Panc1 (cell line): ENCODE measurements around the gene SSC4D. TPM values are rescaled to one million over a fixed set of nuclear protein-coding genes. Genes with fewer than 3 reads are reported as not detected.

Experiments used
- ATAC-seq: fragments of 200-7000 bp; cut with Tn5 transposase; 2 replicates; pipeline ENCODE4 v1.9.1; 2020; ENCODE audit warnings: mild to moderate bottlenecking, moderate library complexity
- BruUV-seq: library from RNA; stranded (reverse); fragments of 400-500 nt; replicated peaks from 2 replicates; lab custom pipeline; 2021; lab: Mats Ljungman, UMichigan
- CTCF ChIA-PET: fragments of 300-600 bp; sonication (Branson Sonifier 250); formaldehyde crosslinking; loops from one replicate; lab custom pipeline; 2022; ENCODE audit warnings: antibody characterized with exemption; lab: Charles Lee
- POLR2A ChIA-PET: fragments of 300-600 bp; sonication (Branson Sonifier 250); formaldehyde crosslinking; loops from one replicate; lab custom pipeline; 2022; ENCODE audit warnings: antibody characterized with exemption; lab: Charles Lee
- DNase-seq: peaks from one replicate; pipeline ENCODE4 v3.0.0-alpha.2; 2010; ENCODE audit warnings: low read depth, low spot score
- H3K27ac ChIP-seq: 2 replicates; pipeline ENCODE4 v1.5.1; 2011; ENCODE audit warnings: mild to moderate bottlenecking, low read length, inconsistent platforms
- H3K27me3 ChIP-seq: fragments of 200-500 bp; sonication (Bioruptor generic); 2 replicates; pipeline ENCODE4 v1.6.0; 2014; ENCODE audit warnings: low read length, inconsistent platforms; ENCODE audit not compliant: control insufficient read depth, insufficient read depth
- H3K36me3 ChIP-seq: fragments of 200-500 bp; sonication (Bioruptor generic); 2 replicates; pipeline ENCODE4 v1.5.1; 2014; ENCODE audit warnings: inconsistent platforms, mild to moderate bottlenecking, low read length, moderate library complexity; ENCODE audit not compliant: control insufficient read depth, insufficient read depth
- H3K4me1 ChIP-seq: 2 replicates; pipeline ENCODE4 v1.5.1; 2011; ENCODE audit warnings: inconsistent platforms, mild to moderate bottlenecking, low read length, moderate library complexity; ENCODE audit not compliant: control insufficient read depth, insufficient read depth
- H3K4me3 ChIP-seq, 2 experiments: 2 replicates each; pipeline ENCODE4 v1.5.1; 2011 to 2012; ENCODE audit warnings: low read depth in 2 of 2, low read length in 2 of 2, mild to moderate bottlenecking in 2 of 2, inconsistent platforms in 1 of 2, moderate library complexity in 1 of 2
- H3K9me3 ChIP-seq: fragments of 200-500 bp; sonication (Bioruptor generic); 2 replicates; pipeline ENCODE4 v1.5.1; 2014; ENCODE audit warnings: low read depth, mild to moderate bottlenecking, inconsistent platforms, low read length, moderate library complexity; ENCODE audit not compliant: control insufficient read depth, insufficient read depth
- POLR2AphosphoS5 ChIP-seq: IDR thresholded peaks from 2 replicates; pipeline ENCODE4 v1.6.1; 2012; ENCODE audit warnings: mild to moderate bottlenecking, low read depth, low read length, moderate library complexity
- REST ChIP-seq, 2 experiments: IDR thresholded peaks; 2 replicates each; pipeline ENCODE4 v1.6.1; 2011 to 2012; ENCODE audit warnings: low read depth in 2 of 2, control low read depth in 1 of 2, low read length in 1 of 2, mild to moderate bottlenecking in 1 of 2, moderate library complexity in 1 of 2; ENCODE audit not compliant: insufficient read depth in 1 of 2
- SIN3A ChIP-seq: IDR thresholded peaks from 2 replicates; pipeline ENCODE4 v1.6.1; 2012; ENCODE audit warnings: low read depth, mild to moderate bottlenecking, low read length, moderate library complexity, borderline replicate concordance; ENCODE audit not compliant: insufficient read depth
- TCF7L2 ChIP-seq: IDR thresholded peaks from 2 replicates; pipeline ENCODE4 v1.6.1; 2011; ENCODE audit warnings: mild to moderate bottlenecking, low read depth, low read length, inconsistent platforms
- in situ Hi-C: cut with HindIII; loops from 2 replicates; pipeline ENCODE4 v1.10.0; 2016; ENCODE audit warnings: low sequenced_read_pairs, low pct_unique_long_range_greater_than_20kb
- intact Hi-C: fragments of 100-400 bp; cut with micrococcal nuclease; formaldehyde crosslinking; loops from one replicate; pipeline ENCODE4 v1.10.0; 2022; ENCODE audit not compliant: unreplicated experiment
- total RNA-seq: library from RNA; stranded (reverse); gene quantifications from one replicate; pipeline ENCODE4 v1.2.1, GENCODE V29; 2021; ENCODE audit not compliant: unreplicated experiment
- TF ChIP-seq, protein P1 (sequence below): fragments of 450-650 bp; IDR thresholded peaks from 2 replicates; pipeline ENCODE4 v1.5.1; 2017; ENCODE audit warnings: mild to moderate bottlenecking

SSC4D gene
- total RNA-seq, 1 experiment from 2014 or later: 1.6 TPM

DNA sequence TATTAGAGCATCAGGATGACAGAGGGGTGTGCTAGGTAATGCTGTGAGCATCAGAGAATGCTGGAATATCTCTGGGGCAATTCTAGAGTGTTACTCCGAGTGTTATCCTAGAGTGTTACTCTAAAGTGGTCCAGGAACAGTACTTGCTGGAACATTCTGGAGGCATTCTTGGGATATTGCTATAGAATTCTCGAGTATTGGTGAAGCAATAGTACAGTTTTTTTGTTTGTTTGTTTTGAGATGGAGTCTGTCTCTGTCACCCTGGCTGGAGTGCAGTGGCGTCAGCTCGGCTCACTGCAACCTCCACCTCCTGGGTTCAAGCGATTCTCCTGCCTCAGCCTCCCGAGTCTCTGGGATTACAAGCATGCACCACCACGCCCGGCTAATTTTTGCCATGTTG is 12.6 kb downstream of the SSC4D start:
- in situ Hi-C loops: no loop called here
- ATAC-seq: no peak
- Histone ChIP-seq H3K27ac (peak overlapping the region; percentile 54; the same call in 1 of the 2 replicates), H3K9me3 (no peaks in the 10 kb centered on the region), H3K27me3 (no peaks in the 10 kb centered on the region), H3K4me3 (peak overlapping the region; percentile 63 to 75; a peak in 3 of 4 replicates), H3K36me3 (no peaks in the 10 kb centered on the region), H3K4me1 (peaks cover 5% of the 10 kb centered on the region; the same call in 1 of the 2 replicates)
- intact Hi-C loops: no loop called here
- BruUV-seq: no TSS peak
- DNase-seq: no peak
- TF ChIP-seq POLR2AphosphoS5 (no peak), TCF7L2 (no peak), SIN3A (no peak), REST (IDR thresholded peaks at IDR 0.05; ENCODE audit: insufficient read depth in 1 of 2, low read depth in 2 of 2, low read length in 1 of 2) (no peak)
- TF ChIP-seq, protein P1, sequence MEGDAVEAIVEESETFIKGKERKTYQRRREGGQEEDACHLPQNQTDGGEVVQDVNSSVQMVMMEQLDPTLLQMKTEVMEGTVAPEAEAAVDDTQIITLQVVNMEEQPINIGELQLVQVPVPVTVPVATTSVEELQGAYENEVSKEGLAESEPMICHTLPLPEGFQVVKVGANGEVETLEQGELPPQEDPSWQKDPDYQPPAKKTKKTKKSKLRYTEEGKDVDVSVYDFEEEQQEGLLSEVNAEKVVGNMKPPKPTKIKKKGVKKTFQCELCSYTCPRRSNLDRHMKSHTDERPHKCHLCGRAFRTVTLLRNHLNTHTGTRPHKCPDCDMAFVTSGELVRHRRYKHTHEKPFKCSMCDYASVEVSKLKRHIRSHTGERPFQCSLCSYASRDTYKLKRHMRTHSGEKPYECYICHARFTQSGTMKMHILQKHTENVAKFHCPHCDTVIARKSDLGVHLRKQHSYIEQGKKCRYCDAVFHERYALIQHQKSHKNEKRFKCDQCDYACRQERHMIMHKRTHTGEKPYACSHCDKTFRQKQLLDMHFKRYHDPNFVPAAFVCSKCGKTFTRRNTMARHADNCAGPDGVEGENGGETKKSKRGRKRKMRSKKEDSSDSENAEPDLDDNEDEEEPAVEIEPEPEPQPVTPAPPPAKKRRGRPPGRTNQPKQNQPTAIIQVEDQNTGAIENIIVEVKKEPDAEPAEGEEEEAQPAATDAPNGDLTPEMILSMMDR: no peak
- CTCF ChIA-PET: no interaction called here
- POLR2A ChIA-PET: no interaction called here

- no peak for DNase-seq
Observed at GRCh38 chr7:76395965-76396726, 13.4 kb downstream of the SSC4D start.

More at GRCh38 chr7:76395965-76396726, 13.4 kb downstream of the SSC4D start:
- no peak for ATAC-seq
- no peaks in the 10 kb centered on the region for H3K9me3 ChIP-seq
- H3K27me3 ChIP-seq: no peaks in the 10 kb centered on the region
- in situ Hi-C loops (no loop called here), intact Hi-C loops (no loop called here)
- BruUV-seq: no TSS peak
- H3K27ac ChIP-seq: peak overlapping the region; percentile 52; the same call in 1 of the 2 replicates
- TF ChIP-seq, protein P1: no peak
- TF ChIP-seq REST (IDR thresholded peaks at IDR 0.05; ENCODE audit: insufficient read depth in 1 of 2, low read depth in 2 of 2, low read length in 1 of 2) (no peak), SIN3A (no peak), TCF7L2 (no peak), POLR2AphosphoS5 (no peak)
- H3K36me3 ChIP-seq: no peaks in the 10 kb centered on the region
- ChIA-PET POLR2A (no interaction called here), CTCF (no interaction called here)
- H3K4me1 ChIP-seq: peaks cover 5% of the 10 kb centered on the region; the same call in 1 of the 2 replicates
- no peak overlapping the region for H3K4me3 ChIP-seq
